ENCODE results near the gene NFYA. TPM values are rescaled to one million over a fixed set of nuclear protein-coding genes. Genes with fewer than 3 reads are reported as not detected.

Gene NFYA
- total and polyA plus RNA-seq, 2 donors (not counting 1 experiment from before 2014, with no cell fraction given) = 23.3 to 44.3 TPM

DNA sequence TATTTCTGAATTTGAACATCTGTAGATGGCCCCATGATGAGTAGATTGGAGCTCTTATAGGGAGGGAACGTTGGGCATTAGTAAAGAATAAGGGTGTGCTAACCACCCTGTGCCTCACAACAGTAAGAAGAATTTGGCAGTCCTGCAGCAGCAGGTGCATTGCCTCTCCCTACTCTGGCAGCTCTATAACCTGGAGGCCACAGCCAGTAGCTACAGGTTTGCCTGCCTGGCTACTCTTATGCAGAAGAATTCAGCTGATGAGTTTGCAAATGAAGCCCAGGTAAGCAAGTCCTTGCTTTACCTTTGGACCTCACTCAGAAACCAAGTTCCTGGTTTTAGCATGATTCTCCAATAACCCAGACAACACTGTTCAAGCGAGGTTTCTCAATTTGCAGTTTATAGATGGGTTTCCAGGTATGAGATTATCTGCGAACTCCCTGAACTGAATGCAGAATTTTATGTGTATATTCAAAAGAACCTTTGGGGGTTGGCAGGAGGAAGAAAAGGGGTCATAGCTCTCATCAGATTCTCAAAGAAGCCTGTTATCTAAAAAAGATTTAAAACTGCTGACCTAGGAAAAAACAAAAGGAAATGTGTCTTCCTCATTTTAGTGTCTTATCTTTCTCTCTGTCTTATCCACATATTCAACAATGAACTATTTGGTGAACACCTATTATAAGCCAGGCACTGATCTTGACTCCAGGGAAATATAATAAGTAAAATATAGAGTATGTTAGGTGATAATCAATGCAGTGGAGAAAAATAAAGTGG lies 62.5 kb downstream of the NFYA start:
- Mint-ChIP-seq H3K4me1 (no peaks in the 10 kb centered on the region), H3K4me3 (no peak overlapping the region), H3K27me3 (no peaks in the 10 kb centered on the region), H3K9me3 (ENCODE audit: insufficient read depth) (no peaks in the 10 kb centered on the region), H3K27ac (no peak overlapping the region)
- no peak overlapping the region for H3K27ac ChIP-seq (ENCODE audit: low read length in 2 of 2)
- peaks cover 0 to 9% of the 10 kb centered on the region in 2 experiments for H3K36me3 ChIP-seq (replicated peaks in 1 of 2; ENCODE audit: control extremely low read depth in 1 of 2, control insufficient read depth in 1 of 2, extremely low read depth in 1 of 2, insufficient read depth in 2 of 2, low read length in 1 of 2)
- no peak overlapping the region for H3K9ac ChIP-seq (ENCODE audit: low read length)
- no CpG with 5 or more reads among the region's 3 CpGs for WGBS (ENCODE audit: insufficient coverage)
- ATAC-seq (ENCODE audit: low read depth) = no peak
- no peak overlapping the region for H3K4me3 ChIP-seq (ENCODE audit: control extremely low read depth in 1 of 5, extremely low read depth in 1 of 5, insufficient read depth in 1 of 5, low read depth in 2 of 5, low read length in 4 of 5)
- ChIA-PET POLR2A (no interaction called here), CTCF (no interaction called here)
- no peak overlapping the region for H3K4me2 ChIP-seq (replicated peaks; ENCODE audit: low read depth, low read length, poor library complexity, severe bottlenecking)
- no peak for TF ChIP-seq EZH2 (IDR thresholded peaks at IDR 0.05; ENCODE audit: borderline replicate concordance, insufficient read depth, low read depth, low read length, poor library complexity, severe bottlenecking)
- TF ChIP-seq CTCF (IDR thresholded peaks at IDR 0.05) = no peak
- no peaks in the 10 kb centered on the region for H3K9me3 ChIP-seq (ENCODE audit: control extremely low read depth in 1 of 3, control insufficient read depth in 2 of 3, insufficient read depth in 1 of 3, low read length in 2 of 3)
- no peaks in the 10 kb centered on the region for H3K27me3 ChIP-seq (replicated peaks in 1 of 4; ENCODE audit: control extremely low read depth in 1 of 4, control insufficient read depth in 3 of 4, insufficient read depth in 4 of 4, low read length in 3 of 4)
- no peak overlapping the region for H2AFZ ChIP-seq (ENCODE audit: insufficient read depth, low read depth, low read length, poor library complexity, severe bottlenecking)
- no peaks in the 10 kb centered on the region for H4K20me1 ChIP-seq (ENCODE audit: control insufficient read depth, insufficient read depth, low read length, poor library complexity, severe bottlenecking)
- intact Hi-C loops (cut with micrococcal nuclease) = no loop called here
- no peaks in the 10 kb centered on the region for H3K79me2 ChIP-seq (ENCODE audit: control insufficient read depth, insufficient read depth, low read length)
- no peaks in the 10 kb centered on the region for H3K4me1 ChIP-seq (ENCODE audit: control insufficient read depth in 2 of 2, insufficient read depth in 2 of 2, low read length in 2 of 2)
- DNase-seq = no peak

DNA sequence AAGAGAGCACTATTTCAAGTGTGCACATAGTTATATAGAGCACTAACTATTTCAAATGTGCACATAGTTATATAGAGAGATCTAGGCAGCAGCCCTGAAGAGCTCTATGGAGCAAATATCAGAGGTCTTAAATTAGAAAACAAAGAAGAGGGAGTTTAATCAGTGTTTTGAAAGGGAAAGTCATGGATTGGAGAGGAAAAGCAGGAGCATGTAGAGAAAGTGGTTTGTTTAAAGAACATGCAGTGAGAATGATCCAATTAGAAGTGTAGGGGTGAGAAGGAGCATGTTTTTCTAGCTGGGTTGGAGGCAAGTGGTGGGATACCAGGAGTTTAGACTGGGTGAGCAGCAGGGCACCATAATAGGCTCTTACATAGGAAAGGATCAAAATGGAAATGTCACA lies 64.1 kb downstream of the NFYA start:
- Histone ChIP-seq H4K20me1 (ENCODE audit: control insufficient read depth, insufficient read depth, low read length, poor library complexity, severe bottlenecking) (no peaks in the 10 kb centered on the region), H3K27me3 (replicated peaks in 1 of 4; ENCODE audit: control extremely low read depth in 1 of 4, control insufficient read depth in 3 of 4, insufficient read depth in 4 of 4, low read length in 3 of 4) (no peaks in the 10 kb centered on the region), H3K4me2 (replicated peaks; ENCODE audit: low read depth, low read length, poor library complexity, severe bottlenecking) (no peak overlapping the region), H3K79me2 (ENCODE audit: control insufficient read depth, insufficient read depth, low read length) (no peaks in the 10 kb centered on the region), H3K27ac (ENCODE audit: low read length in 2 of 2) (no peak overlapping the region), H3K9me3 (ENCODE audit: control extremely low read depth in 1 of 3, control insufficient read depth in 2 of 3, insufficient read depth in 1 of 3, low read length in 2 of 3) (no peaks in the 10 kb centered on the region), H3K4me3 (ENCODE audit: control extremely low read depth in 1 of 5, extremely low read depth in 1 of 5, insufficient read depth in 1 of 5, low read depth in 2 of 5, low read length in 4 of 5) (no peak overlapping the region), H3K9ac (ENCODE audit: low read length) (no peak overlapping the region), H3K4me1 (ENCODE audit: control insufficient read depth in 2 of 2, insufficient read depth in 2 of 2, low read length in 2 of 2) (no peaks in the 10 kb centered on the region), H3K36me3 (replicated peaks in 1 of 2; ENCODE audit: control extremely low read depth in 1 of 2, control insufficient read depth in 1 of 2, extremely low read depth in 1 of 2, insufficient read depth in 2 of 2, low read length in 1 of 2) (peaks cover 0 to 9% of the 10 kb centered on the region in 2 experiments), H2AFZ (ENCODE audit: insufficient read depth, low read depth, low read length, poor library complexity, severe bottlenecking) (no peak overlapping the region)
- TF ChIP-seq EZH2 (IDR thresholded peaks at IDR 0.05; ENCODE audit: borderline replicate concordance, insufficient read depth, low read depth, low read length, poor library complexity, severe bottlenecking) (no peak), CTCF (IDR thresholded peaks at IDR 0.05) (no peak)
- H3K9me3 Mint-ChIP-seq (ENCODE audit: insufficient read depth) = no peaks in the 10 kb centered on the region
- no peak overlapping the region for H3K4me3 Mint-ChIP-seq
- no peaks in the 10 kb centered on the region for H3K27me3 Mint-ChIP-seq
- no peak for ATAC-seq (ENCODE audit: low read depth)
- DNase-seq = no peak
- ChIA-PET POLR2A (no interaction called here), CTCF (interaction anchor here (0.7 kb wide), 1 partner anchor 142 kb away, joined by 3 read pairs; no protein-coding TSS in a partner anchor)
- H3K27ac Mint-ChIP-seq = no peak overlapping the region
- intact Hi-C loops (cut with micrococcal nuclease) = no loop called here
- H3K4me1 Mint-ChIP-seq = no peaks in the 10 kb centered on the region
